T-cell (primary cell): Measurements from ENCODE around the gene CD177. TPM values are rescaled to one million over a fixed set of nuclear protein-coding genes. Genes with fewer than 3 reads are reported as not detected.

Source experiments
- ATAC-seq, 4 experiments: fragments of 200-7000 bp in 3 of 4; fragments of 150-1000 bp in 1 of 4; cut with Tn5 transposase; replicated peaks in 1 of 4; 1 replicate in 3 of 4; 2 replicates in 1 of 4; pipeline ENCODE4 v1.10.0; 2021; ENCODE audit warnings: moderate library complexity in 3 of 4, mild to moderate bottlenecking in 2 of 4, moderate number of reproducible peaks in 1 of 4
- CTCF ChIA-PET, 2 donors: fragments of 300-600 bp; sonication (Branson Sonifier 250); formaldehyde crosslinking; loops; one replicate each; lab custom pipeline; 2022; ENCODE audit warnings: antibody characterized with exemption in 2 of 2; lab: Charles Lee
- POLR2A ChIA-PET, 2 donors: fragments of 300-600 bp; sonication (Branson Sonifier 250); formaldehyde crosslinking; loops; one replicate each; lab custom pipeline; 2022; ENCODE audit warnings: antibody characterized with exemption in 2 of 2; lab: Charles Lee
- DNase-seq, 35 experiments: peaks; one replicate each; pipeline versions ENCODE4 v3.0.0 to v3.0.0-alpha.2; 2013 to 2023
- H3K27ac ChIP-seq: one replicate; pipeline ENCODE4 v1.5.1; 2013; ENCODE audit warnings: low read length
- H3K27me3 ChIP-seq, 2 experiments: replicated peaks in 1 of 2; 1 replicate in 1 of 2; 2 replicates in 1 of 2; pipeline versions ENCODE4 v1.6.1 to v1.7.0; 2013; ENCODE audit warnings: low read length in 1 of 2, mixed read lengths in 1 of 2; ENCODE audit not compliant: control insufficient read depth in 2 of 2, insufficient read depth in 2 of 2; ENCODE audit errors: extremely low read depth in 1 of 2
- H3K36me3 ChIP-seq, 2 donors: 1 replicate in 1 of 2; 2 replicates in 1 of 2; pipeline versions ENCODE4 v1.6.1 to v1.7.0; 2013; ENCODE audit warnings: low read length in 1 of 2; ENCODE audit not compliant: control insufficient read depth in 2 of 2, insufficient read depth in 1 of 2; ENCODE audit errors: extremely low read depth in 1 of 2
- H3K4me1 ChIP-seq, 2 experiments: 1 replicate in 1 of 2; 2 replicates in 1 of 2; pipeline versions ENCODE4 v1.6.1 to v1.7.0; 2013; ENCODE audit warnings: low read length in 2 of 2, mixed read lengths in 1 of 2; ENCODE audit not compliant: insufficient read depth in 2 of 2, control insufficient read depth in 1 of 2; ENCODE audit errors: extremely low read depth in 1 of 2
- H3K4me3 ChIP-seq, 2 donors: 1 replicate in 1 of 2; 2 replicates in 1 of 2; pipeline versions ENCODE4 v1.5.1 to v1.7.0; 2013; ENCODE audit warnings: mild to moderate bottlenecking in 2 of 2, low read length in 1 of 2, moderate library complexity in 1 of 2; ENCODE audit not compliant: control insufficient read depth in 1 of 2; ENCODE audit errors: extremely low read depth in 1 of 2
- H3K9me3 ChIP-seq: 2 replicates; pipeline ENCODE4 v1.7.0; 2013
- H3K27ac Mint-ChIP-seq, 2 donors: one replicate each; pipeline ENCODE4 v1.8.0; 2020 to 2021; ENCODE audit warnings: mild to moderate bottlenecking in 2 of 2, mixed read lengths in 2 of 2
- H3K27me3 Mint-ChIP-seq, 2 donors: one replicate each; pipeline ENCODE4 v1.8.0; 2021 to 2022; ENCODE audit warnings: mixed read lengths in 2 of 2
- H3K36me3 Mint-ChIP-seq: one replicate; pipeline ENCODE4 v1.8.0; 2021; ENCODE audit warnings: mixed read lengths
- H3K4me1 Mint-ChIP-seq, 3 donors: one replicate each; pipeline ENCODE4 v1.8.0; 2020 to 2022; ENCODE audit warnings: mixed read lengths in 3 of 3, mild to moderate bottlenecking in 1 of 3
- H3K4me3 Mint-ChIP-seq, 3 donors: one replicate each; pipeline ENCODE4 v1.8.0; 2020 to 2022; ENCODE audit warnings: mild to moderate bottlenecking in 3 of 3, mixed read lengths in 3 of 3, moderate library complexity in 3 of 3
- H3K9me3 Mint-ChIP-seq, 3 donors: one replicate each; pipeline ENCODE4 v1.8.0; 2020 to 2022; ENCODE audit warnings: mixed read lengths in 3 of 3
- WGBS: methylation state at CpG from one replicate; pipeline ENCODE4 v1.1.5; 2013; ENCODE audit warnings: missing lambda C conversion rate; ENCODE audit not compliant: insufficient coverage; 5-methylcytosine and 5-hydroxymethylcytosine counted together
- total RNA-seq, 35 experiments: library from RNA in 6 of 35; stranded (reverse) in 6 of 35; fragments of 120-200 nt in 1 of 35; gene quantifications; one replicate each; pipeline versions ENCODE4 v1.2.1 to v1.2.4 and lab custom pipeline; 2013 to 2026

Gene CD177
- total RNA-seq (not detected), total RNA-seq (lab: John Stamatoyannopoulos, UW) (0 to 0.07 (median 0) reads per million in 29 experiments)
- not detected for total RNA-seq (2013)

GRCh38 chr19:43353606-43354304, at the start of gene CD177:
Gene CD177, plus strand, starts transcription at chr19:43353686. Its CDS starts 29 bp downstream, at chr19:43353715.
- Mint-ChIP-seq H3K27ac (no peak within 1 kb of the TSS), H3K36me3 (no peaks in the 10 kb centered on the region), H3K9me3 (no peaks in the 10 kb centered on the region), H3K4me1 (no peaks in the 10 kb centered on the region), H3K27me3 (peaks cover 19 to 22% of the 10 kb centered on the region in 2 donors), H3K4me3 (no peak within 1 kb of the TSS)
- ChIA-PET POLR2A (no interaction called here), CTCF (no interaction called here)
- no peaks in the 10 kb centered on the region for H3K9me3 ChIP-seq
- ATAC-seq (no peak), DNase-seq (no peak)
- H3K4me3 ChIP-seq, result no peak within 1 kb of the TSS
- no peaks in the 10 kb centered on the region for H3K4me1 ChIP-seq
- H3K36me3 ChIP-seq, result no peaks in the 10 kb centered on the region
- H3K27me3 ChIP-seq, result peaks cover 0 to 20% of the 10 kb centered on the region in 2 experiments
- 73% methylated on average over 27 of the region's 27 CpGs for WGBS
- no peak within 1 kb of the TSS for H3K27ac ChIP-seq

GRCh38 chr19:43305642-43306041, 47.8 kb upstream of the CD177 start:
- ChIA-PET POLR2A (no interaction called here), CTCF (no interaction called here)
- Histone ChIP-seq H3K4me1 (no peaks in the 10 kb centered on the region), H3K36me3 (no peaks in the 10 kb centered on the region), H3K27ac (no peak overlapping the region), H3K9me3 (no peaks in the 10 kb centered on the region), H3K4me3 (no peak overlapping the region), H3K27me3 (peaks cover 0 to 19% of the 10 kb centered on the region in 2 experiments)
- Mint-ChIP-seq H3K36me3 (no peaks in the 10 kb centered on the region), H3K27ac (no peak overlapping the region), H3K4me3 (no peak overlapping the region), H3K9me3 (no peaks in the 10 kb centered on the region), H3K27me3 (peaks cover 26 to 39% of the 10 kb centered on the region in 2 donors), H3K4me1 (no peaks in the 10 kb centered on the region)
- DNase-seq, result peak in 1 of 35 experiments; percentile 5
- no peak for ATAC-seq
- 56% methylated on average over 1 of the region's 5 CpGs for WGBS

- Histone ChIP-seq H3K27ac (no peak overlapping the region), H3K4me3 (no peak overlapping the region), H3K36me3 (no peaks in the 10 kb centered on the region), H3K4me1 (no peaks in the 10 kb centered on the region), H3K27me3 (peaks cover 0 to 19% of the 10 kb centered on the region in 2 experiments), H3K9me3 (no peaks in the 10 kb centered on the region)
- POLR2A ChIA-PET, result no interaction called here
- Mint-ChIP-seq H3K9me3 (no peaks in the 10 kb centered on the region), H3K27me3 (peaks cover 30 to 38% of the 10 kb centered on the region in 2 donors), H3K36me3 (no peaks in the 10 kb centered on the region), H3K27ac (no peak overlapping the region), H3K4me1 (no peaks in the 10 kb centered on the region), H3K4me3 (no peak overlapping the region)
- 83% methylated on average over 1 of the region's 1 CpG for WGBS
- ATAC-seq, result no peak
- CTCF ChIA-PET, result no interaction called here
- no peak for DNase-seq
These were observed 47.4 kb upstream of the CD177 start for GRCh38 chr19:43306097-43306496.

GRCh38 chr19:43308244-43308815, 45.2 kb upstream of the CD177 start:
- Mint-ChIP-seq H3K36me3 (no peaks in the 10 kb centered on the region), H3K4me3 (no peak overlapping the region), H3K9me3 (no peaks in the 10 kb centered on the region), H3K27ac (no peak overlapping the region), H3K27me3 (peaks cover 24 to 32% of the 10 kb centered on the region in 2 donors), H3K4me1 (no peaks in the 10 kb centered on the region)
- no peaks in the 10 kb centered on the region for H3K36me3 ChIP-seq
- ChIA-PET CTCF (no interaction called here), POLR2A (no interaction called here)
- H3K4me1 ChIP-seq, result no peaks in the 10 kb centered on the region
- ATAC-seq (no peak), DNase-seq (no peak)
- H3K4me3 ChIP-seq, result no peak overlapping the region
- H3K27me3 ChIP-seq, result peaks cover 0 to 12% of the 10 kb centered on the region in 2 experiments
- 60% methylated on average over 2 of the region's 5 CpGs for WGBS
- H3K9me3 ChIP-seq, result no peaks in the 10 kb centered on the region
- no peak overlapping the region for H3K27ac ChIP-seq

- Mint-ChIP-seq H3K27me3 (peaks cover 22 to 26% of the 10 kb centered on the region in 2 donors), H3K9me3 (no peaks in the 10 kb centered on the region), H3K36me3 (no peaks in the 10 kb centered on the region), H3K4me1 (no peaks in the 10 kb centered on the region), H3K27ac (no peak overlapping the region), H3K4me3 (no peak overlapping the region)
- peaks cover 0 to 13% of the 10 kb centered on the region in 2 experiments for H3K27me3 ChIP-seq
- H3K9me3 ChIP-seq, result no peaks in the 10 kb centered on the region
- POLR2A ChIA-PET, result no interaction called here
- no peak overlapping the region for H3K4me3 ChIP-seq
- DNase-seq (no peak), ATAC-seq (no peak)
- H3K36me3 ChIP-seq, result no peaks in the 10 kb centered on the region
- WGBS, result 67% methylated on average over 1 of the region's 4 CpGs
- no peak overlapping the region for H3K27ac ChIP-seq
- CTCF ChIA-PET, result no interaction called here
- no peaks in the 10 kb centered on the region for H3K4me1 ChIP-seq
These were observed 44.0 kb upstream of the CD177 start for GRCh38 chr19:43309466-43309865.

- peaks cover 0 to 11% of the 10 kb centered on the region in 2 experiments for H3K27me3 ChIP-seq
- H3K36me3 ChIP-seq, result no peaks in the 10 kb centered on the region
- Mint-ChIP-seq H3K4me3 (no peak overlapping the region), H3K4me1 (no peaks in the 10 kb centered on the region), H3K27ac (no peak overlapping the region), H3K9me3 (no peaks in the 10 kb centered on the region), H3K36me3 (no peaks in the 10 kb centered on the region), H3K27me3 (peaks cover 18 to 29% of the 10 kb centered on the region in 2 donors)
- CTCF ChIA-PET, result no interaction called here
- no peaks in the 10 kb centered on the region for H3K9me3 ChIP-seq
- WGBS, result 100% methylated on average over 1 of the region's 3 CpGs
- H3K4me1 ChIP-seq, result no peaks in the 10 kb centered on the region
- H3K4me3 ChIP-seq, result no peak overlapping the region
- no peak for DNase-seq
- no peak for ATAC-seq
- POLR2A ChIA-PET, result no interaction called here
- H3K27ac ChIP-seq, result no peak overlapping the region
These were observed 43.3 kb upstream of the CD177 start for GRCh38 chr19:43310221-43310620.
